Sciatic nerve (tissue), 2 donors: ENCODE measurements around the gene SOS1. TPM values are rescaled to one million over a fixed set of nuclear protein-coding genes. Genes with fewer than 3 reads are reported as not detected.
"Not testable (repeated sequence)": the region's sequence is repeated elsewhere in the genome, so short reads cannot be mapped to it uniquely, and the experiment has no call there.

Experiments
- ATAC-seq: fragments of 200-7000 bp; cut with Tn5 transposase; one replicate; pipeline ENCODE4 v1.9.1; 2020; ENCODE audit warnings: mild to moderate bottlenecking, moderate library complexity
- DNase-seq: peaks from one replicate; pipeline ENCODE4 v3.0.0-alpha.2; 2020; ENCODE audit warnings: low spot score
- intact Hi-C: fragments of 100-400 bp; cut with DNase I; formaldehyde crosslinking; loops from one replicate; pipeline ENCODE4 v1.14.2; 2022
- total RNA-seq: library from RNA; stranded (reverse); fragmentation: NEBNext Ultra II Directional; extraction: Animal tissue kit (Norgen Biotek cat#: 25700); gene quantifications from one replicate; pipeline ENCODE4 v1.2.1, GENCODE V29; 2021
- donor health status: DM: no; HTN: no; CAD: no.
- donor health status: DM: no; HTN: no; CAD: no.

Gene SOS1
- total RNA-seq, 1 donor from 2014 or later = 53.9 TPM

DNA sequence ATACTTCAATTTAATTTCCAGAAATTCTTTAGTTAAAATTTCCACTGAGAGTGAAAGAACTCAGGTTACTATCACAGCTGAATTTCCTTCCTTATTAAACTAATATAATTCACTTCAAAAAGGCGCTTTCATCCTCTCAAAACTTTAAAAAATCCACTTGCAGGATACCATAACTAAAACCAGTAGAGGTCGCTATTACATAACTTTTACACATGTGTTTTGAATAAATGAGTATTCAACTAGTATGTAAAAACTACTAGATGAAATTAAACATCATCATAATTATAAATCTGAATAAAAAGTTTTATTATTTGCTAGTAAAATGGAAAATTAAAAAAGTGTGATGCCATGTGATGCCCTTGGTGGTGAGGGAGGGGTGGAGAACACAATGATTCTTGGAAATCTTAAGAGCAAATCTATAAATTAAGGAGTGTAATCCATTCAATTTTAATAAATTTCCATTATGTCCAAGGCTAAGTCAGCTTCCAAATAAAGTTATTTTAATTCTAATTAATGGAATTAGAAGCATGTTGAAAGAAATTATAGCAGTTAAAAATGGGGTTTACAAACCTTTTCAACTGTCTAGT lies 61.4 kb downstream of the SOS1 start:
- no peak for ATAC-seq
- intact Hi-C loops = no loop called here
- no peak for DNase-seq

DNA sequence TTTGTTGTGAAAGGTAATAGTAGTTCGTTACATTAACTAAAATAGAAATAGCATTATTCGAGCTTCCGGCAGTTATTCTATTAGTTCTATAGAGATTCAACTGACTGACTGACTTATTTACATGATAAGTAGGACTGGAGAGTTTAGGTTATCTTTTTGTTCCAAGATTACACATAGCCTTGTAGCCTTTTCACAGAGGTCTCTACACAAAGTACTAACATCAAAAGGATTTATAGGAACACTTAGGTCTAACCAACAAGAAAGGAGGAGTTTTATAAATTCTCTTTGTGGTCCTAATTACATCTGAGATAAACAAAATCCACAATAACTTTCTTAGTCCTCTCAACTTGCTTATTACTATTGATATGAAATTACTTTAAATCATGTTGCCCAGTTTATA lies 62.8 kb downstream of the SOS1 start:
- DNase-seq (no peak), ATAC-seq (no peak)
- intact Hi-C loops = no loop called here

DNA sequence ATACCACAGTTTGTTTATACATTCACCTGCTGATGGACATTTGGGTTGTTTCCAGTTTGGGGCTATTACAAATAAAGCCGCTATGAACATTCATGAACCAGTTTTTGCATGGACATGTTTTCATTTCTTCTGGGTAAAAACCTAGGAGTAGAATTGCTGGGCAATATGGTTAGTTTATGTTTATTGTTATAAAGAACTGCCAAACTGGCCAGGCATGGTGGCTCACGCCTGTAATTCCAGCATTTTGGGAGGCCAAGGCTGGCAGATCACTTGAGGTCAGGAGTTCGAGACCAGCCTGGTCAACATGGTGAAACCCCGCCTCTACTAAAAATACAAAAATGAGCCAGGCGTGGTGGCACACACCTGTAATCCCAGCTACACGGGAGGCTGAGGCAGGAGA lies 68.2 kb downstream of the SOS1 start:
- intact Hi-C loops, ATAC-seq, DNase-seq: not testable (repeated sequence)

DNA sequence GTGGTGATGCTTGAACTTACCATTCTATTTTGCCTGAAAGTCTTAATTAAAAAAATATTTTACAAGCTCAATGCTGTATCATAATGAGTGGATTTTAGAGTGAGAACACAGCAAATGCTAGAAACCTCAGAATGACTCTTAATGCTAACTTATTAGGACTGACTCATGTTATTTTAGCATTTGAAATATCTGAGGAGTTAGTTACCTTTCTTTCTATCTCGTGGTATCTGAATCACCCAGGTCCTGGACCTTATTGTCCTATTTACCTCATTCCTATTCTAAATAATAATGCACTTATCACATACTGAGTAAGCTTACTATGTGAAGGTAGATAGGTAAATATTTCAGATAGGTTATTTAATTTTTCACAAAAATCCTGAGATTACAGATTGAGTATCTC lies 70.7 kb downstream of the SOS1 start:
- no peak for DNase-seq
- intact Hi-C loops = no loop called here
- no peak for ATAC-seq

DNA sequence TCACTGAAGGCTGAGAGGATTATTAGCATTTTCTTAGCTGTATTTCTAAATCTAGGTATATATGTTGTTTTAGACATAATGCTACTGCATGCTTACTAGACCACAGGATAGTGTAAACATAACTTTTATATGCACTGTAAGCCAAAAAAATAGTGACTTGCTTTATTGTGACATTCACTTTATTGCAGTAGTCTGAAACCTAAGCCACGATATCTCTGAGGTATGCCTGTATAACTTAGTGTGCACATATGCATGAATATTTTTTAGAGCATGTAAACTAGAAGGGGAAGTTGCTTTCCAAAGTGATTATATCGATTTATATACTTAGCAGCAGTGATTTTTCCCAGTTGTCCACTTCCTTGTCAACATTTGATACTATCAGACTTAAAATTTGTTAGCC lies 81.8 kb downstream of the SOS1 start:
- ATAC-seq (no peak), DNase-seq (no peak)
- intact Hi-C loops = no loop called here

DNA sequence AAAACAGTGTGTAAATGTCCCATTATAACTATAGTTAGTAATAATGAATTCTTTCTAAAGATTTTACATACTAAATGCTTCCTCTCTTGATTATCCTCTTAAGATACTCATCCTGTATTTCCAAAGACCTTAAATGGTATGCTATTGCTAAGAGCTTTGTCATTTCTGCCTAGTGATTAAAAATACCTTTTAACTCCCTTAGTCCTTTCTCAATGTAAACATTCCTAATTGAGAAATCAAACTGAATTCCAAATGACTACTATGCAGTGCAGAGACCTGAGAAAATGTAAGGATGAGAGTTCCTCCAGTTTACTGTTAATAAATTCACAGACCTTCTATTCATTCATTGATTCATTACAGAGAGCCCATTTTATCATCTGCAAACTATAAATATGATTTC lies 86.9 kb downstream of the SOS1 start:
- intact Hi-C loops = no loop called here
- ATAC-seq = no peak
- DNase-seq = no peak

DNA sequence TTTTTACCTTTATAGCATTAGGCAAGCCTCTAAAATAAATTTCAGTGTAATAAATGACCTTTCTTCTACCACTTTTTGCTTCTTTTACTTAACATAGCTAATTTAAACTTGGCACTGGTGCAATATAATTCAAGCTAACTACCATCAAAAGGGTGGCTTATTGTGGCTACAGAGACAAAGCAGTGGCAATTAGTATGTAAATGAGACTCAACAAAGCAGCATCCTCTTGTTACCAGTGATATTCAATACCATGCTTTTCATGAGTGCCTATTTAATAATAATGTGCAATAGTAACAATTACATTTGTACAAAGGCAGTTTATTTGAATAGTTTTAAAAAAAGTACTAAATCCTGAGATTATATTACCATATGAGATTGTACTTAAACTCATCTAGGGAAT lies 93.4 kb downstream of the SOS1 start:
- no peak for ATAC-seq
- intact Hi-C loops = no loop called here
- DNase-seq = no peak

DNA sequence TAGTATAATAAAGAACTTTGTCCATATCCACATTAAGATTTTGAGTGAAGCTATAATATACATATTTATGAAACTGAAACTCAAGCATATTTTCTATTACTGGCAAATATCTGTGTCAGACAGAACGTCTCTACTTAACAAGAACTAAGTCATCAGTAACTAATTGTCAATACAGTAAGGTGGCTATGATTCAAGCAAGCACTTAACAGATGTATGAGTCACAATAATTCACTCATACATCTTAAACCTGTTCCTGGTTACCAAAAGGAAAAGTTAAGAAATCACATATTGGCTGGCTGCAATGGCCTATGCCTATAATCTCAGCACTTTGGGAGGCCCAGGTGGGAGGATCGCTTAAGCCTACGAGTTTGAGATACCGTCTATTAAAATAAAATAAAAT lies 96.0 kb downstream of the SOS1 start:
- intact Hi-C loops = no loop called here
- no peak for DNase-seq
- no peak for ATAC-seq

DNA sequence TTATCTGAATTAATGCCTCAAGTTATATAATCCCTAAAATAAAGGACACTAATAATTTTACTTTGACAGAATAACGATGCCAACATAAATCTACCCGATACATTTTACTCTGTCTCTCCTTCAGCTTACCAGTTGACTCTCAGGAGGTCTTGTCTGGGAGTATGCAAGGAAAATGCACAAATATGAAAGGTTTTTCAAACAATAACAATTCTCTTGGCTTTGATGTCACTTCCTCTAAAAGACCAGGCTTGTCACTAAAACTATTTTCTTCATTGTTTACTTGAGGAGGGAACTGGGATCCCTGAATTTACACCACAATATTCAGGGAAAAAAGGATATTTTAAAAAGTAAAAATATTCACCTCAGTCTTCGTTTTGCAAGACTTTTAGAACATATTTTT lies 97.2 kb downstream of the SOS1 start:
- no peak for ATAC-seq
- intact Hi-C loops = no loop called here
- DNase-seq = no peak

DNA sequence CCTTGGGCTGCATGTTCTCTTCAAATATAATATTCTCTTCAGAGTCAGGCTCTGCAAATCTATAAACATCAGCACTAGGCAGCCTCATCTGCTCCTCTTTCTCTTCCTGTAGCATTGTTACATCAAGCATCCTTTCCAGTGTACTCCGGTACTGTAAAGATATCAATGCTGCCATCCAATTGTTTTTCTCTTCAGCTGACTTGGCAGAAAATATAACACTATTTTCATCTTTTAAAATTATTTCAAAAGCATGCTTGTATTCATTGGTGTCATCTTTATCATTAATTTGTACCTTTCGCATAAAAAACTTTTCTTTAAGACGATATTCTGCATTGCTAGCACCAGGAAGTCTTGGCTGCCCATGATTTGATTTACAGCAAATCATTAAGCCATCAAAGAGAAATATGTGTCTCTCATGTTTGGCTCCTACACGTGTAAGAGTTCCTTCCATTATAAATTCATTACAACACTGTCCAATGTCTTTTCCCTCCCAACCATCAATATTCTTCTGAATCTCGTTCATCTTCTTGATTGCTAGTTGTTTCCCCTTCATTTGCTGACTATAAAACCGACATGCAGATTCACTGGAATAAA lies 98.1 kb downstream of the SOS1 start:
- intact Hi-C loops = no loop called here
- DNase-seq (no peak), ATAC-seq (no peak)

DNA sequence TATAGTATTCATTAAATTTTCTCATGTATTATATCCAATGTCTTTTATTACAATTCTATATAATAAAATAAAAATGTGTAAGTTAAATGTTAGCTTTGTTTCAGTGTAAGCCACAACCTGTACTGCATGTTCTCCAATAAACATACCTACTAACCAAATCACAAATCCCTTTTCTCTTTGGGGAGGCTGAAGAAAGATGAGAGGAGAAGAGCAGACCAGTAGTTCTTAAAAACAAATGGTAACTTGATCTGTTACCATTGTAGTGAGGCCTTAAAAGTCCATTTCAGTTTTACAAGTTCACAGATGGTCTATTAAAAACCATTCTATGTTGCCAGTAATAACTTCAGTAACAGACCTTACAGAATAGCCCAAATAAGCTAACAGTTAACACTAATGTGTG lies 100.5 kb downstream of the SOS1 start:
- intact Hi-C loops = no loop called here
- ATAC-seq (no peak), DNase-seq (no peak)

DNA sequence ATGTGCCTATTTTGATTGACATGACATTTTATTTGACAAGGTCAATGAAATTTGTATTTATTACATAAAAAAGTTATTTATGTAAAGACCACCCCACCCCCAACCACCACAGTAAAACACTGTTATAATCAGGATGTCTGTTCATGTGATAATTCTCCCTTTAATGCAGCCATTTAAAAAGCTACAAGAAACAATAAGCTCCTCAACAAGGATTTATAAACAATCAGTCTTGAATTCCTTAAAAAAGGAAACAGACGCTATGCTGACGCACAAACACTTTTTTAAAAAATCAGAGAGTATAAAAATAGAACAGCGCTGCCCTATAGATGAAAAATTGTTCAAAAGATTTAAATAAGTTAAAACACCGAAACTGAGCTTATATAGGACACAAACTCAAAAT lies 102.2 kb downstream of the SOS1 start:
- no peak for DNase-seq
- ATAC-seq = no peak
- intact Hi-C loops = no loop called here

DNA sequence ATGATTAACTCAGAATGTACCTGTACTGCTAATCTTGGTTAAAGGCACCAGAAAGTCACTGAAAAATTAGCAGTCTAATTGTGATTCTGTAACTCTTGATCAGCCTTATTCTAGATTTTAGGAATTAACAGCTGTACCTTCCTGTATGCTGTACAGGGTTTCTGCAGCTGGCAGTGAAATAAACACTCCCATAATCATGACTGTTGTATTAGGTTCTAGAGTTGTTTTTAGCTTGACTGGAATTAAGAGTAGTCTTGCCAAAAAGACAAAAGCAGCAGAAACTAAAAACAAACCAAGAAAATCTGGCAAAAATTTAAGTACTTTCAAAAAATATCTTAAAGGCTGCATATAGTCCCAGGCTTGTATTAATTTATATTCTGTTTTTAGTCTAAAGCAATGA lies 103.5 kb downstream of the SOS1 start:
- intact Hi-C loops = no loop called here
- no peak for ATAC-seq
- DNase-seq = no peak

DNA sequence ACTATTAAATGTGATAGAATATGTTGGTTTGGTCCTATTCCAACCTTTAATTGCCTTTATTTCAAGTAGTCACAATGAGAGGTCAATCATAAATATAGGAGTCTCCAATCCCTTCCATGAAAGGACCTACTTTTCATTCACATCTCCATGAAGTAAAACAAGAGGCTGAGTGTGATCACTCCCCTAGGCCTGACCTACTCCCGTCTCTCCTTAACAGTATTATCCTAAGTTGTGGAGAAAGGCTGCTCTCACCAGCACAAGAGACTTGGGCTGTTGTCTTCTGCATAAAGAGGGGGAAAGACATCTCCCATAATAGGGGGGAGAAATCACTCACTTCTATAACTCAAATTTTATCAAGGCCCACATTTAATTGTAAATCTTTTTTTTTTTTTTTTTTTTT lies 105.4 kb downstream of the SOS1 start:
- no peak for ATAC-seq
- DNase-seq = no peak
- intact Hi-C loops = no loop called here

DNA sequence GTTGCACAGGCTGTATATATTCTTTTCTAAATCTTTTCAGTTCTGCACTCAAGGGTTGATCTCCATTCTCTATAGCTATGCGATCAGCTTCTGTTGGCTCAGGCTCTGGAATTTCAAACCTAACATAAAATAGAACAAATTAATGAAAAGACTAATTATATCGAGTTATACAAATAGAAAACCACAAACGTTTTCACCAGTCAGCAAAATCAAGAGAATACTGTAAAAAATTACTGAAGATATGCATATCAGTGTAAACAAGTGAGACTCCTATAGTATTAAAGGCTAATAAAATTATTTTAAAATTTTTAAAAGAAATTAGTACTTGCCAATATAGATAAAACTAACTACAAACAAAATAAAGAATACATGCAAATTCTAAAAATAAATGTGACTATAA lies 107.0 kb downstream of the SOS1 start:
- ATAC-seq = no peak
- intact Hi-C loops = no loop called here
- no peak for DNase-seq

DNA sequence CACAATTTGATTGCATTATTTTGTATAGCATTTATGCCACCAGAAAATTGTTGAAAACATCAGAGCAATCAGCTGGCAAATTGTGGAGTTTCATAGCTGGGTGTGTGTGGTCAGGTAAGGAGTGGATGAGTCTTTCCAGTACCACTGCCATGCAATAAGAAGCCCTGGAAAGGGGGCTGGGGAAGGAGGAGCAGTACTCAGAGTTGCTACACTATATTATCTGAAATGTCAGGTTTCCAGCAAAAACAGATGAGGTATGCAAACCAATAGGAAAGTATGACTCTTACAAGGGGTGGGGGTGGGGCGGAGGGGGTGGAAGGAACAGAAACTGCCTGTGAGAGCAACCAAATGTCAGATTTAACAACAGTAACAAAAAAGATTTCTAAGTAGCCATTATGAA lies 112.2 kb downstream of the SOS1 start:
- intact Hi-C loops = no loop called here
- ATAC-seq (no peak), DNase-seq (no peak)

DNA sequence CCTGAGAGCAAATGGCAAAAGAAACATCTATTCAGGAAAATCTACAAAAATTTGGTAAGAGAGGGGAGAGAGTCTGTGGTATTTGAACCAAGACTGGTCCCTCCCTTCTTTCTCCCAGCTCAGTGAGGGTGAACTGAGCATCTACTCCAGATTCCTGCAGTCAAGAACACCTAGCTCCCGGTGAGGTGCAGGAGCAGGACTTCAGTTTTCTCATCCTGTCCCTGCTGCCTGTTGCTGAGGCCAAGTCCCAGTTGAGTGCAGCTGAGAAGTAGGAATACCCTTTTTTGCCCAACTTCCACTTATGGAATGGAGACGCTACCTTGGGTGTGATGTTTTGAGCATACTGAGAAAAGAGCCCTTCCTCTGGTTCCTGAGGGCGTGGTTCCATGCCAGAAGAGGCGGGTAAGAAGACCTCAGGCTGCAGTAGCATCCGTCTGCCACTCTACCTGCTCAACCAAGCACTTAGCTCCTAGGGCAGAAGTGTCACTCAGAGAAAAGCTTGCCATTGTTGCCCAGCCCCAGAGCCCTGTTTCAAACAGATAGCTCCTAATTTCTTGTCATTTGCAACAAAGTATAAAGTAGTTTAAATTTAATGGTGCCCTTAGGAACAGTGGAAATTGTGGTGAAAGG lies 112.9 kb downstream of the SOS1 start:
- intact Hi-C loops = no loop called here
- DNase-seq (no peak), ATAC-seq (no peak)

DNA sequence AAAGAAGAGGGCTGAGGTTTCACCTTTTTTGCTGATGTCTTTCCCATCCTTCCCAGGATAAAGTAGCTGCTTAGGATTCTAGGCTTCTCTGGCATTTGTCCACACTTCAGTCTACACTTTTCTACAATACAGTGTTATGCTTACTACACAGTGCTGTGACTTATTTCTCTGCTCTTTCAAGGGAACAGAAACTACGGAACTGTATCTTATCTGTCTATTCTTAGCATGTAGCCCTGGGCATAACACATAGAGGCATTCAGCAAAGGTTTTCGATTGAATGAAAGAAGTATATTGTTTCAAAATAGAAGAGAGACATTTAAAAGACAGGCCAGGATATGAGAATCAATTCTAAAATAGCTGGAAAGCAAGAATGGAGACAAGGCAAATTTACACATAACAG lies 120.3 kb downstream of the SOS1 start:
- ATAC-seq (no peak), DNase-seq (no peak)
- intact Hi-C loops = no loop called here

DNA sequence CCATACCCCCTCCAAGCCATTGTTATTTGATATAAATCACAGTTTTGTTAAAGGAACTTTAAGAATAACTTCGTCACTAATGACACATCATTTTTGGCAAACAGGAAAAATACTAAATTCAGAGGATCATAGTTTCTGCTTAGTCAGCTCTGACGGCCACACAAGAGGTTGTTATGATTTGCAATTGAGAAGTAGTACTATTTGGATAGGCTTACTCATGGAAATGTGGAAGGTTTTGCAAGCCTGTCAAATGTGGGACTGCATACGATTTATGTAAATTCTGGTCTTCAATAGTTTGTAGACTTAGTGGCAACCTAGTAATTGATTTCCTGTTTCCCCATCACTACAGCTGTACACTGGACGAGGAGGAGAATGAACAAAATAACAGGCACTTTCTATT lies 123.1 kb downstream of the SOS1 start:
- DNase-seq (no peak), ATAC-seq (peak; percentile 85)
- intact Hi-C loops = no loop called here

DNA sequence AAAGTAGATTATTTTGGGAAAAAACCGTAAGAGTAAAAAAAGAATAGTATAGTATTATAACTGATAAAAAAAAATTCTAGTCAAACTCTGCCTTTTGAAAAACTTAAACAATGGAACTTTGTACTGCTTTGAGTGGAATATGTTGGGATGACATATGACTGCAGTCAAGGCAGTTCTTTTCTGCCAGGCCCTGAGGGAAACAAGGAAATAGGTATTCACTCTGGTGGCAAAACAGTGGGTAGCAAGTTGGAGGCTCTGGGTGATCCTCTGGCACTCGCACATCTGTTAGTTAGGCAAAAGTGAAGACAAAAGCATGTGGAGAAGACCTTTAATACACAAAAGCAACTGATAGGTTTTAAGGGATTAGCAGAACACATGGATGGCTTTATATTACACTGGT lies 129.0 kb downstream of the SOS1 start:
- no peak for ATAC-seq
- DNase-seq = no peak
- intact Hi-C loops = no loop called here

DNA sequence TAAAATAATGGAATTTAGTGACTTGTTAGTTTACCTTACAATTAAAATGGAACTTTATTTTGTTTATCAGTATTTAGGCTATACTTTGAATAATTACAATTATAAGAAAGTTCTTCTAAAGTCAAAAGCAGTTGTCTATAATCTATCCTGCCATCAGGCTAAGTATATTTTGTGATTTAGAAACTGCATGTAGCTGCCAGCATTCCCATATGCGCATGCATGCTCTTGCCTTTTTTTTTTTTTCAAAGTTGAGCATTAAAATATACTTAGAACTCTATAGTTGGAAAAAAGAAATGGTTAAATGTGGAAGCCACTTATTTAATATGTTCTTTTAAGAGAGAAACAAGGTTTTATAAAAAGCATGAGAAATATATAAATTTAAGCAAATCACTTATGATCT lies 132.1 kb downstream of the SOS1 start:
- intact Hi-C loops = no loop called here
- ATAC-seq = no peak
- no peak for DNase-seq
